ENCODE measurements around the gene SRRM1.

The SRRM1 gene

GRCh38 chr1:24622218-24622617 is 20.9 kb upstream of the SRRM1 start:
- H3F3A ChIP-seq (ENCODE audit: insufficient read depth, low read length), result no peaks in the 10 kb centered on the region
- no peaks in the 10 kb centered on the region for H3K9me2 ChIP-seq (ENCODE audit: low read depth, low read length)
- H3K4me1 ChIP-seq (ENCODE audit: insufficient read depth, low read length, severe bottlenecking), result no peaks in the 10 kb centered on the region
- no peaks in the 10 kb centered on the region for H3K79me2 ChIP-seq (ENCODE audit: insufficient read depth, low read length)
- H3K4me3 ChIP-seq (ENCODE audit: low read depth, low read length, poor library complexity, severe bottlenecking), result no peak overlapping the region
- no peak overlapping the region for H2AFZ ChIP-seq (ENCODE audit: low read length)
- H3K27me3 ChIP-seq (ENCODE audit: insufficient read depth, low read length), result no peaks in the 10 kb centered on the region
- no peak overlapping the region for H3K9ac ChIP-seq (ENCODE audit: low read length)
- TF ChIP-seq, protein P1, sequence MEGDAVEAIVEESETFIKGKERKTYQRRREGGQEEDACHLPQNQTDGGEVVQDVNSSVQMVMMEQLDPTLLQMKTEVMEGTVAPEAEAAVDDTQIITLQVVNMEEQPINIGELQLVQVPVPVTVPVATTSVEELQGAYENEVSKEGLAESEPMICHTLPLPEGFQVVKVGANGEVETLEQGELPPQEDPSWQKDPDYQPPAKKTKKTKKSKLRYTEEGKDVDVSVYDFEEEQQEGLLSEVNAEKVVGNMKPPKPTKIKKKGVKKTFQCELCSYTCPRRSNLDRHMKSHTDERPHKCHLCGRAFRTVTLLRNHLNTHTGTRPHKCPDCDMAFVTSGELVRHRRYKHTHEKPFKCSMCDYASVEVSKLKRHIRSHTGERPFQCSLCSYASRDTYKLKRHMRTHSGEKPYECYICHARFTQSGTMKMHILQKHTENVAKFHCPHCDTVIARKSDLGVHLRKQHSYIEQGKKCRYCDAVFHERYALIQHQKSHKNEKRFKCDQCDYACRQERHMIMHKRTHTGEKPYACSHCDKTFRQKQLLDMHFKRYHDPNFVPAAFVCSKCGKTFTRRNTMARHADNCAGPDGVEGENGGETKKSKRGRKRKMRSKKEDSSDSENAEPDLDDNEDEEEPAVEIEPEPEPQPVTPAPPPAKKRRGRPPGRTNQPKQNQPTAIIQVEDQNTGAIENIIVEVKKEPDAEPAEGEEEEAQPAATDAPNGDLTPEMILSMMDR (IDR thresholded peaks at IDR 0.05; ENCODE audit: low read length), result no peak
- TF ChIP-seq EZH2 (IDR thresholded peaks at IDR 0.05; ENCODE audit: borderline replicate concordance, low read length), result no peak
- H3K4me2 ChIP-seq (ENCODE audit: low read length), result no peak overlapping the region
- H4K20me1 ChIP-seq (ENCODE audit: insufficient read depth, low read length), result no peaks in the 10 kb centered on the region
- H3K9me3 ChIP-seq (ENCODE audit: low read length), result no peaks in the 10 kb centered on the region
- no peaks in the 10 kb centered on the region for H3K36me3 ChIP-seq (ENCODE audit: insufficient read depth, low read length)
- H3K27ac ChIP-seq (ENCODE audit: low read depth, low read length, poor library complexity, severe bottlenecking), result no peak overlapping the region

GRCh38 chr1:24632832-24633175 is 10.3 kb upstream of the SRRM1 start:
- H3K9ac ChIP-seq (ENCODE audit: low read length), result no peak overlapping the region
- H3K27me3 ChIP-seq (ENCODE audit: insufficient read depth, low read length), result no peaks in the 10 kb centered on the region; the same call in 1 of the 2 replicates
- no peaks in the 10 kb centered on the region for H4K20me1 ChIP-seq (ENCODE audit: insufficient read depth, low read length)
- H3K4me3 ChIP-seq (ENCODE audit: low read depth, low read length, poor library complexity, severe bottlenecking), result no peak overlapping the region
- no peaks in the 10 kb centered on the region for H3K36me3 ChIP-seq (ENCODE audit: insufficient read depth, low read length)
- no peak overlapping the region for H2AFZ ChIP-seq (ENCODE audit: low read length)
- H3K9me3 ChIP-seq (ENCODE audit: low read length), result no peaks in the 10 kb centered on the region
- no peaks in the 10 kb centered on the region for H3K9me2 ChIP-seq (ENCODE audit: low read depth, low read length)
- no peak for TF ChIP-seq EZH2 (IDR thresholded peaks at IDR 0.05; ENCODE audit: borderline replicate concordance, low read length)
- TF ChIP-seq, protein P1 (IDR thresholded peaks at IDR 0.05; ENCODE audit: low read length), result no peak
- no peaks in the 10 kb centered on the region for H3F3A ChIP-seq (ENCODE audit: insufficient read depth, low read length)
- H3K4me2 ChIP-seq (ENCODE audit: low read length), result no peak overlapping the region
- no peaks in the 10 kb centered on the region for H3K79me2 ChIP-seq (ENCODE audit: insufficient read depth, low read length)
- no peaks in the 10 kb centered on the region for H3K4me1 ChIP-seq (ENCODE audit: insufficient read depth, low read length, severe bottlenecking)
- no peak overlapping the region for H3K27ac ChIP-seq (ENCODE audit: low read depth, low read length, poor library complexity, severe bottlenecking)

DNA sequence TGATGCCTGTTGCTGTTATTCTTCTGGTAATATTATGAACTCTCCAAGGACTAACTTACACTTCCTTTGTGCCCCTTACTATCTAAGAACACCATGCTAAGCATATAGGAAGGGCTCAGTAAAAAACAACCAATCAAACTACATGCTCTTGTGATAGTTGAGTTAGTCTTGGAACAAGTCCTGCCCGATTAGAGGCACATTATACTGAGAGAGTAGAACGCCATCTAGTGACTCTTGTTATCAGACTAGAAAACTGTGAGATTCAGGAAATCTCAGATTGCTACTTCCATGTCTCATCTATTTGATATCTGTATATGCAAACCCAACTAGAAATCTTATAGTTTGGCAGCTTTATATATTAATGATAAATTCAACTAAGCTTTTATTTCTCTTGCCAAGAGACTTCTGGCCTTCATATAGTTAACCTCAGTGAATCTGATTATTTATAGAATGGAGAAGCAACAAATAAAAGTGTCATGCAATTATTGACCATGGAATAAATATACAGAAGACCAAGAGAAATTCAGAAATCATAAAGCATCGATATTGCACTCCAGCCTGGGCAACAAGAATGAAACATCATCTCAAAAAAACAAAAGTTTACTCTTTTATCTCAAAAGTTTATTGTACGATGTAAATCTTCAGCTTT is 7.8 kb upstream of the SRRM1 start:
- Histone ChIP-seq H3K9ac (ENCODE audit: low read length) (no peak overlapping the region), H3K27me3 (ENCODE audit: insufficient read depth, low read length) (no peaks in the 10 kb centered on the region; the same call in 1 of the 2 replicates), H3K4me3 (ENCODE audit: low read depth, low read length, poor library complexity, severe bottlenecking) (no peak overlapping the region), H3K27ac (ENCODE audit: low read depth, low read length, poor library complexity, severe bottlenecking) (no peak overlapping the region), H3K4me1 (ENCODE audit: insufficient read depth, low read length, severe bottlenecking) (no peaks in the 10 kb centered on the region), H4K20me1 (ENCODE audit: insufficient read depth, low read length) (no peaks in the 10 kb centered on the region), H3K79me2 (ENCODE audit: insufficient read depth, low read length) (no peaks in the 10 kb centered on the region), H3F3A (ENCODE audit: insufficient read depth, low read length) (no peaks in the 10 kb centered on the region), H3K9me3 (ENCODE audit: low read length) (no peaks in the 10 kb centered on the region), H3K9me2 (ENCODE audit: low read depth, low read length) (no peaks in the 10 kb centered on the region), H2AFZ (ENCODE audit: low read length) (no peak overlapping the region), H3K4me2 (ENCODE audit: low read length) (no peak overlapping the region), H3K36me3 (ENCODE audit: insufficient read depth, low read length) (no peaks in the 10 kb centered on the region)
- TF ChIP-seq, protein P1 (IDR thresholded peaks at IDR 0.05; ENCODE audit: low read length), result peak; percentile 78
- TF ChIP-seq EZH2 (IDR thresholded peaks at IDR 0.05; ENCODE audit: borderline replicate concordance, low read length), result no peak
